OCI-LY7 (cell line): ENCODE results near the gene SERPINB10. TPM values are rescaled to one million over a fixed set of nuclear protein-coding genes. Genes with fewer than 3 reads are reported as not detected.

Experiments used
- BruUV-seq: library from RNA; stranded (reverse); fragments of 400-500 nt; replicated peaks from 2 replicates; lab custom pipeline; 2021; lab: Mats Ljungman, UMichigan
- CTCF ChIA-PET: fragments of 300-600 bp; sonication (Branson Sonifier 250); formaldehyde crosslinking; loops from one replicate; lab custom pipeline; 2022; ENCODE audit warnings: antibody characterized with exemption; ENCODE audit not compliant: unreplicated experiment; lab: Charles Lee
- POLR2A ChIA-PET: fragments of 300-600 bp; sonication (Branson Sonifier 250); formaldehyde crosslinking; loops from one replicate; lab custom pipeline; 2022; ENCODE audit warnings: antibody characterized with exemption; lab: Charles Lee
- DNase-seq: peaks from one replicate; pipeline ENCODE4 v3.0.0-alpha.2; 2015; ENCODE audit warnings: low spot score
- H2AFZ ChIP-seq: fragments of 200-600 bp; sonication (generic), shearing (Covaris generic); 2 replicates; pipeline ENCODE4 v1.6.1; 2014; ENCODE audit warnings: mild to moderate bottlenecking, antibody characterized with exemption, low read length, moderate library complexity
- H3K27ac ChIP-seq: fragments of 200-600 bp; sonication (generic); 2 replicates; pipeline ENCODE4 v1.5.1; 2014; ENCODE audit warnings: mixed run types, low read depth, mild to moderate bottlenecking, moderate library complexity, low read length, inconsistent platforms; ENCODE audit not compliant: poor library complexity, severe bottlenecking
- H3K36me3 ChIP-seq: fragments of 200-600 bp; sonication (generic); 2 replicates; pipeline ENCODE4 v1.6.1; 2014; ENCODE audit warnings: mild to moderate bottlenecking, antibody characterized with exemption, low read length, moderate library complexity, mixed read lengths; ENCODE audit not compliant: insufficient read depth
- H3K4me1 ChIP-seq: fragments of 200-600 bp; sonication (generic); 2 replicates; pipeline ENCODE4 v1.5.1; 2014; ENCODE audit warnings: mild to moderate bottlenecking, low read length; ENCODE audit not compliant: insufficient read depth, poor library complexity, severe bottlenecking
- H3K4me2 ChIP-seq: fragments of 200-600 bp; sonication (generic); 2 replicates; pipeline ENCODE4 v1.6.1; 2014; ENCODE audit warnings: mild to moderate bottlenecking, low read length
- H3K4me3 ChIP-seq: fragments of 200-600 bp; sonication (generic); 2 replicates; pipeline ENCODE4 v1.5.1; 2014; ENCODE audit warnings: mild to moderate bottlenecking, low read depth, low read length; ENCODE audit not compliant: poor library complexity, severe bottlenecking
- H3K79me2 ChIP-seq: fragments of 200-600 bp; sonication (generic); 2 replicates; pipeline ENCODE4 v1.6.1; 2016; ENCODE audit warnings: low read depth, mild to moderate bottlenecking, low read length, moderate library complexity, mixed read lengths; ENCODE audit not compliant: insufficient read depth
- H3K9me2 ChIP-seq: fragments of 200-600 bp; sonication (generic); 2 replicates; pipeline ENCODE4 v1.6.1; 2016; ENCODE audit warnings: mild to moderate bottlenecking, low read length, mixed read lengths; ENCODE audit not compliant: insufficient read depth
- H3K9me3 ChIP-seq: fragments of 200-600 bp; sonication (generic); 2 replicates; pipeline ENCODE4 v1.6.1; 2014; ENCODE audit warnings: mild to moderate bottlenecking, mixed run types, low read length, mixed read lengths
- H4K20me1 ChIP-seq: fragments of 200-600 bp; sonication (generic); 2 replicates; pipeline ENCODE4 v1.6.1; 2014; ENCODE audit warnings: mild to moderate bottlenecking, antibody characterized with exemption, low read length, moderate library complexity, mixed read lengths; ENCODE audit not compliant: insufficient read depth
- EZH2phosphoT487 ChIP-seq: fragments of 200-600 bp; sonication (generic); IDR thresholded peaks from 2 replicates; pipeline ENCODE4 v1.6.1; 2018; ENCODE audit warnings: low read depth, borderline replicate concordance, mild to moderate bottlenecking, mixed run types, antibody characterized with exemption, low read length, moderate library complexity, mixed read lengths
- intact Hi-C: fragments of 100-400 bp; cut with micrococcal nuclease; formaldehyde crosslinking; loops from one replicate; pipeline ENCODE4 v1.10.0; 2022; ENCODE audit not compliant: unreplicated experiment
- total RNA-seq, 2 experiments: library from RNA; depleted of rRNA in 1 of 2; stranded (reverse); fragments of >200 nt in 1 of 2; shearing (Covaris generic) in 1 of 2; gene quantifications; 2 replicates each; pipeline ENCODE4 v1.2.3, GENCODE V29; 2014 to 2022
- TF ChIP-seq, protein P1 (sequence below): fragments of 200-600 bp; sonication (generic); conservative IDR thresholded peaks from 2 replicates; pipeline ENCODE4 v1.5.1; 2014; ENCODE audit warnings: mild to moderate bottlenecking, antibody characterized with exemption, low read length, moderate library complexity, mixed read lengths

Gene SERPINB10
- total RNA-seq, 2 experiments from 2014 or later, result not detected

DNA sequence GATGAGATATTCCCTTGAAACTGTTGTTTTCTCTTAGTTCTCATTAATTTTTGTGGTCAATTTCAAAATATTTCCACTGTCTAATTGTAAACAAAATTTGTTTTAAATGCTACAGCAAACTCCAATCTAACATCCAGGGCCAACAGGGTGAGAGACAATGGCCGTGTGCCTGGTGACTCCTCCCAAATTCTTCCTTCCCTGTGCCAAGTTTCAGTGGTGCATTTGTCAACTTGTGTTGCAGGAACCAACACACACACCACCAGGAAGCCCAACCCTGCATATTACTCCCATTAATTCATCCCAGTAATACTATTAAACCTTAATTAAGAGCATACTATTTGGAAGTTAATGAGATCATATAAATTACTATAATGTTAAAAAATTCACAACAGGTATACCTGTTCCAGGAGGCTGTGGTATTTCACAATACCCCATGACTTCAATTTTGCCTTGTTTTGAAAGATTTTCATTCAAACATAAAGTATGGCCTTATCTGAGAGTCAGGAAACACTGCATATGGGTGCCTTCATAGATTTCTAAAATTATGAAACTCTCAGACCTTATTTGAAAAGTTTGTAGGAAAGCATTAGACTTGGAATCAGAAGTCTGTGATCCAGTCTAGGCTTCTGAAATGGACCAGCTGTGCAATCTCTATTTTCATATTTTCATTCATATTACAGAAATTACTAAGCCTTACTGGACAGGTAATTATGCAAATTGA is 19.1 kb upstream of the SERPINB10 start:
- Histone ChIP-seq H3K4me1 (no peaks in the 10 kb centered on the region), H3K9me2 (no peaks in the 10 kb centered on the region), H3K4me3 (no peak overlapping the region), H3K79me2 (no peaks in the 10 kb centered on the region), H4K20me1 (no peaks in the 10 kb centered on the region), H3K9me3 (no peaks in the 10 kb centered on the region), H3K27ac (no peak overlapping the region), H3K36me3 (no peaks in the 10 kb centered on the region), H2AFZ (no peak overlapping the region), H3K4me2 (no peak overlapping the region)
- TF ChIP-seq EZH2phosphoT487, result no peak
- TF ChIP-seq, protein P1, sequence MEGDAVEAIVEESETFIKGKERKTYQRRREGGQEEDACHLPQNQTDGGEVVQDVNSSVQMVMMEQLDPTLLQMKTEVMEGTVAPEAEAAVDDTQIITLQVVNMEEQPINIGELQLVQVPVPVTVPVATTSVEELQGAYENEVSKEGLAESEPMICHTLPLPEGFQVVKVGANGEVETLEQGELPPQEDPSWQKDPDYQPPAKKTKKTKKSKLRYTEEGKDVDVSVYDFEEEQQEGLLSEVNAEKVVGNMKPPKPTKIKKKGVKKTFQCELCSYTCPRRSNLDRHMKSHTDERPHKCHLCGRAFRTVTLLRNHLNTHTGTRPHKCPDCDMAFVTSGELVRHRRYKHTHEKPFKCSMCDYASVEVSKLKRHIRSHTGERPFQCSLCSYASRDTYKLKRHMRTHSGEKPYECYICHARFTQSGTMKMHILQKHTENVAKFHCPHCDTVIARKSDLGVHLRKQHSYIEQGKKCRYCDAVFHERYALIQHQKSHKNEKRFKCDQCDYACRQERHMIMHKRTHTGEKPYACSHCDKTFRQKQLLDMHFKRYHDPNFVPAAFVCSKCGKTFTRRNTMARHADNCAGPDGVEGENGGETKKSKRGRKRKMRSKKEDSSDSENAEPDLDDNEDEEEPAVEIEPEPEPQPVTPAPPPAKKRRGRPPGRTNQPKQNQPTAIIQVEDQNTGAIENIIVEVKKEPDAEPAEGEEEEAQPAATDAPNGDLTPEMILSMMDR, result no peak
- BruUV-seq, result no TSS peak
- POLR2A ChIA-PET, result no interaction called here
- intact Hi-C loops, result no loop called here
- CTCF ChIA-PET, result no interaction called here
- DNase-seq, result no peak

DNA sequence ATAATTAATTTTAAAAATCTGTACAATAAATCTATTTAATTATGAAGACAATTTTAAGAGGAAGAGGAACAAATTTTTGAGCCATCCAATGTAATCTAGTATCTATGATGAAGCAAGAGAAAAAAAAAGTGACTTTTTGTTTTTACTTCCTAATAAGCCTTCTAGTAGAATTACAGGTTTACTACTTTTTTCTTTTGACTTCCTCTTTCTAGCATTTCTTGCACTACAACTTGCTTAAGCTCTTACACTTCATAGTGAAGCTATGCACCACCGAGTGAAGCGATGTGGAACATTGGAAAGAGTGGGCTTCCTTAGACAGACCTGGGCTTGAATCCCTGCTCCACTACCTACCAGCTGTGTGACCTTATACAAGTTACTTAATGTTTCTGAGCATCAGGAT is 18.1 kb upstream of the SERPINB10 start:
- Histone ChIP-seq H3K4me3 (no peak overlapping the region), H4K20me1 (no peaks in the 10 kb centered on the region), H3K36me3 (no peaks in the 10 kb centered on the region), H3K9me2 (no peaks in the 10 kb centered on the region), H3K27ac (no peak overlapping the region), H3K9me3 (no peaks in the 10 kb centered on the region), H2AFZ (no peak overlapping the region), H3K4me1 (no peaks in the 10 kb centered on the region), H3K4me2 (no peak overlapping the region), H3K79me2 (no peaks in the 10 kb centered on the region)
- ChIA-PET CTCF (no interaction called here), POLR2A (no interaction called here)
- BruUV-seq, result no TSS peak
- intact Hi-C loops, result no loop called here
- TF ChIP-seq, protein P1, result no peak
- no peak for TF ChIP-seq EZH2phosphoT487
- DNase-seq, result no peak

DNA sequence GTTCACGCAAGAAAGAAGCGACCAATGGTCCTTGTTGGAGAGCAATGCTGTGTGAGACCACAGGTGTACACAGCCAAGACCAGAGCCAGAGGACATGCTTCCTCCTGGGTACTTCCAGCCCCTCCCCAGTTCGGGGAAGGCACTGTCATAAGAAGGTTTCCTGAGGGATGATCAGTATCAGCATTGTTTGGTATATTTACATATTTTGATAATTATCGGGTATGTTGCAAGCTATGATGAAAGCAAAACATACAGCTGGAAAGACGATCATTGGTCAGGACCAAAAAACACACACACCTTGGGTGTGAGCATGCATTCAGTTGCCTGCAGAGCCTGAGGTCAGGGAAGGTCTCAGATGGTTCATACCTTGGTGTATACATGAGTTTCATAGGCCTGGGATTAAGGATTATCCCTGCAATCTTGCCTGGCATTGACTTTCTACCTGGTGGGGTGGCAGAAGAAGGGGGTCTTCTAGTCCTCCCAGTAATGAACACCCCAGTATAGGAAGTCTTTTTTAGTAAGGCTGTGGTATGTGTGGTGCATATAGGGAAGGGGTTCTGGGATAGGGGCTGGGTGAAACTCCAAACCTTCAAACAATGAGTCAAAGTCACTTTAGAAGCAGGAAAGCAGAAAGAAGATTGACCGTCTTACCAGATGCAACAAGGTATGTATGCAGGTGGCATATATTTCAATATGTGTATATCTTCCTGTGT is 17.4 kb upstream of the SERPINB10 start:
- POLR2A ChIA-PET, result no interaction called here
- H3K9me3 ChIP-seq, result no peaks in the 10 kb centered on the region
- no peaks in the 10 kb centered on the region for H3K79me2 ChIP-seq
- H3K4me3 ChIP-seq, result no peak overlapping the region
- no TSS peak for BruUV-seq
- H4K20me1 ChIP-seq, result no peaks in the 10 kb centered on the region
- no peak overlapping the region for H3K27ac ChIP-seq
- CTCF ChIA-PET, result no interaction called here
- H3K4me1 ChIP-seq, result no peaks in the 10 kb centered on the region
- H2AFZ ChIP-seq, result no peak overlapping the region
- no peak for DNase-seq
- no peaks in the 10 kb centered on the region for H3K9me2 ChIP-seq
- intact Hi-C loops, result no loop called here
- TF ChIP-seq EZH2phosphoT487, result no peak
- TF ChIP-seq, protein P1, result no peak
- no peak overlapping the region for H3K4me2 ChIP-seq
- H3K36me3 ChIP-seq, result no peaks in the 10 kb centered on the region
